Frontal cortex (tissue), 1 donor: ENCODE results near the gene CNTNAP3. TPM values are rescaled to one million over a fixed set of nuclear protein-coding genes. Genes with fewer than 3 reads are reported as not detected.

Source experiments
- small RNA-seq: library from RNA; depleted of rRNA; stranded (forward); fragments of <200 nt; gene quantifications from one replicate; pipeline ENCODE3, GENCODE V24; 2014
- total RNA-seq: library from RNA; depleted of rRNA; stranded (reverse); fragments of >200 nt; gene quantifications from one replicate; pipeline ENCODE4 v1.2.3, GENCODE V29; 2014

CNTNAP3 gene
- total RNA-seq, 1 donor from 2014 or later = 29.3 TPM

Small RNA genes lying within 50 kb of the gene (small RNA-seq; reads per million reads assigned to genes)
- gene RN7SL640P = not detected

Other genes starting within 250 kb of the CNTNAP3 start
- not detected for gene SPATA31A1, start 67.5 kb upstream of the CNTNAP3 start, total RNA-seq